GM12878 (cell line): ENCODE results near the gene PLA2G4A. TPM values are rescaled to one million over a fixed set of nuclear protein-coding genes. Genes with fewer than 3 reads are reported as not detected.

Source experiments
- ATAC-seq: fragments of 200-7000 bp; cut with Tn5 transposase; 3 replicates; pipeline ENCODE4 v1.9.1; 2020; ENCODE audit warnings: mild to moderate bottlenecking, moderate library complexity
- BruUV-seq: library from RNA; stranded (reverse); fragments of 400-500 nt; replicated peaks from 2 replicates; lab custom pipeline; 2021; lab: Mats Ljungman, UMichigan
- CTCF ChIA-PET: fragments of 300-600 bp; sonication (Branson Sonifier 250); formaldehyde crosslinking; extraction: SDS; loops from one replicate; lab custom pipeline; 2021; ENCODE audit warnings: inconsistent platforms; lab: Yijun Ruan, JAX
- POLR2A ChIA-PET: fragments of 350-600 bp; formaldehyde crosslinking; extraction: SDS; loops from one replicate; lab custom pipeline; 2021; ENCODE audit warnings: inconsistent platforms; lab: Charles Lee
- RAD21 ChIA-PET: fragments of 300-600 bp; sonication (Branson Sonifier 250); formaldehyde crosslinking; loops from one replicate; lab custom pipeline; 2023; ENCODE audit warnings: antibody characterized with exemption; ENCODE audit not compliant: unreplicated experiment; lab: Charles Lee
- SMC1A ChIA-PET: fragments of 300-600 bp; sonication (Branson Sonifier 250); formaldehyde crosslinking; loops from one replicate; lab custom pipeline; 2023; ENCODE audit not compliant: unreplicated experiment, uncharacterized antibody; lab: Charles Lee
- DNase-seq: peaks from one replicate; pipeline ENCODE4 v3.0.0-alpha.2; 2011; ENCODE audit warnings: low read depth, low spot score
- FAIRE-seq: peaks from 3 replicates; lab custom pipeline; 2011; peaks lifted over from hg19 to GRCh38; lab: Jason Lieb, UNC
- H2AFZ ChIP-seq: 2 replicates; pipeline ENCODE4 v1.6.0; 2011; ENCODE audit warnings: low read depth, low read length, control low read depth; ENCODE audit not compliant: control insufficient read depth
- H3K27ac ChIP-seq: 2 replicates; pipeline ENCODE4 v1.5.1; 2011; ENCODE audit warnings: control low read depth; ENCODE audit not compliant: control insufficient read depth, insufficient read depth
- H3K27me3 ChIP-seq, 2 experiments: replicated peaks in 1 of 2; 2 replicates each; pipeline versions ENCODE4 v1.6.0 to v1.6.1; 2011; ENCODE audit warnings: low read length in 1 of 2; ENCODE audit not compliant: control insufficient read depth in 2 of 2, insufficient read depth in 2 of 2
- H3K36me3 ChIP-seq, 2 experiments: 2 replicates each; pipeline ENCODE4 v1.5.1; 2011; ENCODE audit warnings: low read length in 1 of 2; ENCODE audit not compliant: control insufficient read depth in 2 of 2, insufficient read depth in 2 of 2
- H3K4me1 ChIP-seq: 2 replicates; pipeline ENCODE4 v1.6.1; 2011; ENCODE audit warnings: mild to moderate bottlenecking, low read length, moderate library complexity, mixed read lengths; ENCODE audit not compliant: control insufficient read depth, insufficient read depth
- H3K4me2 ChIP-seq: 2 replicates; pipeline ENCODE4 v1.6.0; 2011; ENCODE audit warnings: control low read depth; ENCODE audit not compliant: control insufficient read depth, insufficient read depth
- H3K4me3 ChIP-seq: fragments of 200-600 bp; sonication (generic); 2 replicates; pipeline ENCODE4 v1.5.1; 2016
- H3K79me2 ChIP-seq: 2 replicates; pipeline ENCODE4 v1.6.0; 2011; ENCODE audit warnings: low read length; ENCODE audit not compliant: control insufficient read depth, insufficient read depth
- H3K9ac ChIP-seq: 2 replicates; pipeline ENCODE4 v1.8.0; 2011; ENCODE audit warnings: low read length, control low read depth, mixed read lengths; ENCODE audit not compliant: control insufficient read depth, insufficient read depth
- H3K9me3 ChIP-seq: replicated peaks from 3 replicates; pipeline ENCODE4 v1.5.1; 2011; ENCODE audit warnings: mild to moderate bottlenecking, low read length; ENCODE audit not compliant: control insufficient read depth, insufficient read depth
- H4K20me1 ChIP-seq: 2 replicates; pipeline ENCODE4 v1.6.0; 2011; ENCODE audit not compliant: control insufficient read depth, insufficient read depth
- BACH1 ChIP-seq: fragments of 450-650 bp; IDR thresholded peaks from 2 replicates; pipeline ENCODE4 v1.6.1; 2017; ENCODE audit warnings: mild to moderate bottlenecking, borderline replicate concordance
- BHLHE40 ChIP-seq, 2 experiments: fragments of 450-650 bp in 1 of 2; IDR thresholded peaks; 2 replicates each; pipeline ENCODE4 v1.6.1; 2011 to 2017; ENCODE audit warnings: low read depth in 2 of 2, borderline replicate concordance in 1 of 2, improper control_type of control experiment in 1 of 2, low read length in 1 of 2, mild to moderate bottlenecking in 1 of 2
- IRF4 ChIP-seq: IDR thresholded peaks from 2 replicates; pipeline ENCODE4 v1.6.1; 2011; ENCODE audit warnings: low read depth, low read length
- PML ChIP-seq: IDR thresholded peaks from 2 replicates; pipeline ENCODE4 v1.6.1; 2012; ENCODE audit warnings: low read length, inconsistent platforms
- SP1 ChIP-seq: IDR thresholded peaks from one replicate; pipeline ENCODE4 v1.6.1; 2011; ENCODE audit warnings: low read depth, low read length
- ZZZ3 ChIP-seq: IDR thresholded peaks from 2 replicates; pipeline ENCODE4 v1.6.1; 2011; ENCODE audit warnings: low read depth; ENCODE audit not compliant: control insufficient read depth, insufficient read length
- WGBS: methylation state at CpG from one replicate; pipeline ENCODE4 v1.1.6; 2016; ENCODE audit warnings: low lambda C conversion rate; ENCODE audit not compliant: insufficient replicate concordance, insufficient coverage; ENCODE audit errors: missing lambda C conversion rate; 5-methylcytosine and 5-hydroxymethylcytosine counted together
- in situ Hi-C: fragments of 300-500 bp; cut with MboI; formaldehyde crosslinking; loops from 9 replicates; pipeline ENCODE4 v1.14.3; 2018; ENCODE audit warnings: mixed read lengths
- intact Hi-C: fragments of 100-400 bp; cut with micrococcal nuclease; formaldehyde crosslinking; loops from one replicate; pipeline ENCODE4 v1.14.2; 2022; ENCODE audit not compliant: unreplicated experiment
- polyA plus RNA-seq, 11 experiments: library from polyadenylated mRNA; depleted of rRNA in 4 of 11; unstranded in 6 of 11; stranded (reverse) in 5 of 11; fragments of >200 nt; fragmentation: Nextera tagmentation in 4 of 11; fragmentation: Illumina TruSeq in 1 of 11; extraction: Ambion mirVana in 4 of 11; extraction: Trizol in 1 of 11; gene quantifications; 1 replicate in 1 of 11; 2 replicates in 10 of 11; pipeline versions ENCODE4 v1.2.1 to v1.2.3, GENCODE V29; 2011 to 2016; ENCODE audit warnings: inconsistent platforms in 2 of 11, missing spikeins in 2 of 11, low read depth in 1 of 11
- total RNA-seq, 4 experiments: library from RNA; depleted of rRNA in 3 of 4; stranded (reverse); fragments of >200 nt in 3 of 4; fragmentation: Illumina TruSeq in 1 of 4; extraction: Trizol in 1 of 4; gene quantifications; 2 replicates each; pipeline versions ENCODE4 v1.2.1 to v1.2.3, GENCODE V29; 2013 to 2021
- TF ChIP-seq, protein P1 (sequence below): IDR thresholded peaks from 2 replicates; pipeline ENCODE4 v1.6.1; 2012; ENCODE audit warnings: mild to moderate bottlenecking, low read depth, low read length
- TF ChIP-seq, protein P2 (sequence below): IDR thresholded peaks from 2 replicates; pipeline ENCODE4 v1.6.1; 2011; ENCODE audit warnings: borderline replicate concordance, low read depth, mild to moderate bottlenecking, moderate library complexity, low read length; ENCODE audit not compliant: insufficient read depth, poor library complexity, severe bottlenecking

The PLA2G4A gene
- total and polyA plus RNA-seq, 10 of the 15 experiments (the other 5 are each of a cell fraction or from before 2014, with no cell fraction given): 0.70 to 3.3 (median 1.5) TPM; not detected in 1

- Histone ChIP-seq H3K4me3 (no peak overlapping the region), H3K4me2 (no peak overlapping the region), H2AFZ (no peak overlapping the region), H3K4me1 (no peaks in the 10 kb centered on the region), H3K27me3 (no peaks in the 10 kb centered on the region), H3K9ac (no peak overlapping the region), H3K27ac (no peak overlapping the region), H3K36me3 (no peaks in the 10 kb centered on the region), H3K79me2 (no peaks in the 10 kb centered on the region), H3K9me3 (no peaks in the 10 kb centered on the region), H4K20me1 (no peaks in the 10 kb centered on the region)
- FAIRE-seq: no peak
- RAD21 ChIA-PET: no interaction called here
- WGBS: 45% methylated on average over 1 of the region's 1 CpG
- POLR2A ChIA-PET: interaction anchor here (0.6 kb wide), 1 partner anchor 1070 kb away, joined by 3 read pairs; no protein-coding TSS in a partner anchor
- BruUV-seq: no TSS peak
- TF ChIP-seq, protein P1, sequence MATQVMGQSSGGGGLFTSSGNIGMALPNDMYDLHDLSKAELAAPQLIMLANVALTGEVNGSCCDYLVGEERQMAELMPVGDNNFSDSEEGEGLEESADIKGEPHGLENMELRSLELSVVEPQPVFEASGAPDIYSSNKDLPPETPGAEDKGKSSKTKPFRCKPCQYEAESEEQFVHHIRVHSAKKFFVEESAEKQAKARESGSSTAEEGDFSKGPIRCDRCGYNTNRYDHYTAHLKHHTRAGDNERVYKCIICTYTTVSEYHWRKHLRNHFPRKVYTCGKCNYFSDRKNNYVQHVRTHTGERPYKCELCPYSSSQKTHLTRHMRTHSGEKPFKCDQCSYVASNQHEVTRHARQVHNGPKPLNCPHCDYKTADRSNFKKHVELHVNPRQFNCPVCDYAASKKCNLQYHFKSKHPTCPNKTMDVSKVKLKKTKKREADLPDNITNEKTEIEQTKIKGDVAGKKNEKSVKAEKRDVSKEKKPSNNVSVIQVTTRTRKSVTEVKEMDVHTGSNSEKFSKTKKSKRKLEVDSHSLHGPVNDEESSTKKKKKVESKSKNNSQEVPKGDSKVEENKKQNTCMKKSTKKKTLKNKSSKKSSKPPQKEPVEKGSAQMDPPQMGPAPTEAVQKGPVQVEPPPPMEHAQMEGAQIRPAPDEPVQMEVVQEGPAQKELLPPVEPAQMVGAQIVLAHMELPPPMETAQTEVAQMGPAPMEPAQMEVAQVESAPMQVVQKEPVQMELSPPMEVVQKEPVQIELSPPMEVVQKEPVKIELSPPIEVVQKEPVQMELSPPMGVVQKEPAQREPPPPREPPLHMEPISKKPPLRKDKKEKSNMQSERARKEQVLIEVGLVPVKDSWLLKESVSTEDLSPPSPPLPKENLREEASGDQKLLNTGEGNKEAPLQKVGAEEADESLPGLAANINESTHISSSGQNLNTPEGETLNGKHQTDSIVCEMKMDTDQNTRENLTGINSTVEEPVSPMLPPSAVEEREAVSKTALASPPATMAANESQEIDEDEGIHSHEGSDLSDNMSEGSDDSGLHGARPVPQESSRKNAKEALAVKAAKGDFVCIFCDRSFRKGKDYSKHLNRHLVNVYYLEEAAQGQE: no peak
- TF ChIP-seq PML: no peak
- TF ChIP-seq SP1: no peak
- TF ChIP-seq, protein P2, sequence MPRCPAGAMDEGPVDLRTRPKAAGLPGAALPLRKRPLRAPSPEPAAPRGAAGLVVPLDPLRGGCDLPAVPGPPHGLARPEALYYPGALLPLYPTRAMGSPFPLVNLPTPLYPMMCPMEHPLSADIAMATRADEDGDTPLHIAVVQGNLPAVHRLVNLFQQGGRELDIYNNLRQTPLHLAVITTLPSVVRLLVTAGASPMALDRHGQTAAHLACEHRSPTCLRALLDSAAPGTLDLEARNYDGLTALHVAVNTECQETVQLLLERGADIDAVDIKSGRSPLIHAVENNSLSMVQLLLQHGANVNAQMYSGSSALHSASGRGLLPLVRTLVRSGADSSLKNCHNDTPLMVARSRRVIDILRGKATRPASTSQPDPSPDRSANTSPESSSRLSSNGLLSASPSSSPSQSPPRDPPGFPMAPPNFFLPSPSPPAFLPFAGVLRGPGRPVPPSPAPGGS: no peak
- no peak for TF ChIP-seq ZZZ3
- TF ChIP-seq BHLHE40 (IDR thresholded peaks at IDR 0.05; ENCODE audit: borderline replicate concordance in 1 of 2, low read depth in 2 of 2, low read length in 1 of 2): no peak
- no peak for TF ChIP-seq BACH1
- TF ChIP-seq IRF4: no peak
- in situ Hi-C loops: no loop called here
- no peak for ATAC-seq
- DNase-seq: no peak
- SMC1A ChIA-PET: no interaction called here
- CTCF ChIA-PET: interaction anchor here (0.7 kb wide), 1 partner anchor 1838 kb away, joined by 3 read pairs; no protein-coding TSS in a partner anchor
- intact Hi-C loops: no loop called here
These were observed 16.9 kb upstream of the PLA2G4A start for GRCh38 chr1:186811892-186812291.
